ES-I3 (cell line): ENCODE results near the gene FOLR2.
"Not testable (repeated sequence)": the region's sequence is repeated elsewhere in the genome, so short reads cannot be mapped to it uniquely, and the experiment has no call there.

Experiments
- H3K36me3 ChIP-seq: 2 replicates; pipeline ENCODE4 v1.6.1; 2013; ENCODE audit warnings: mild to moderate bottlenecking, low read length, control low read depth, moderate library complexity; ENCODE audit not compliant: insufficient read depth
- H3K4me1 ChIP-seq: 2 replicates; pipeline ENCODE4 v1.6.1; 2013; ENCODE audit warnings: mild to moderate bottlenecking, control low read depth, low read length; ENCODE audit not compliant: insufficient read depth
- H3K9ac ChIP-seq: 2 replicates; pipeline ENCODE4 v1.6.1; 2013; ENCODE audit warnings: low read depth, mild to moderate bottlenecking, low read length, moderate library complexity
- H3K9me3 ChIP-seq: 2 replicates; pipeline ENCODE4 v1.6.1; 2013; ENCODE audit warnings: mild to moderate bottlenecking, low read length, moderate library complexity; ENCODE audit not compliant: control insufficient read depth, insufficient read depth

The FOLR2 gene

DNA sequence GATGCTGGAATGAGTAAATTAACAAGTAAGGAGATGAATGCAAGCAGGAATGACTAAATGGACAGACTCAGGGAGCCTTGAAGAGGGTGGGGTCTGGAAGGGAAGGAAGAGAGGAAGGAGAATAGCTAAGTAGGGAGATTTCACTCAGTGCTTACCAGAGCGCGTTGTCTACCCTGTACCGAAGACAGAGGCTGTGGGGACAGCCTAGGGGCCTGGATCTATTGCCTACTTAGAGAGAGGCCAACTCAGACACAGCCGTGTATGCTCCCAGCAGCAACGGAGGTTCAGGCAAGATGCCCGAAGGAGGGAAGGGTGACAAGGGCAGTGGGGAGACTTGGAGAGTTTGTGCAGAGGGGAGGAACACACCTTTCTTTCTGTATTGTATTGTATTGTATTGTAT, at the start of gene FOLR2:
Gene FOLR2 (plus strand): TSS at position 157 of the 400 bp plus-strand sequence. CDS start 1,791 bp downstream, outside the sequence.
- Histone ChIP-seq H3K9me3 (no peaks in the 10 kb centered on the region), H3K9ac (no peak within 1 kb of the TSS), H3K36me3 (no peaks in the 10 kb centered on the region), H3K4me1 (0 out of 2 replicates have a peak, but pooled peaks cover 2% of the 10 kb centered on the region)

- not testable (repeated sequence) for H3K9ac ChIP-seq, H3K9me3 ChIP-seq, H3K4me1 ChIP-seq, H3K36me3 ChIP-seq
Observed at GRCh38 chr11:72169046-72169555, 47.5 kb upstream of the FOLR2 start.

DNA sequence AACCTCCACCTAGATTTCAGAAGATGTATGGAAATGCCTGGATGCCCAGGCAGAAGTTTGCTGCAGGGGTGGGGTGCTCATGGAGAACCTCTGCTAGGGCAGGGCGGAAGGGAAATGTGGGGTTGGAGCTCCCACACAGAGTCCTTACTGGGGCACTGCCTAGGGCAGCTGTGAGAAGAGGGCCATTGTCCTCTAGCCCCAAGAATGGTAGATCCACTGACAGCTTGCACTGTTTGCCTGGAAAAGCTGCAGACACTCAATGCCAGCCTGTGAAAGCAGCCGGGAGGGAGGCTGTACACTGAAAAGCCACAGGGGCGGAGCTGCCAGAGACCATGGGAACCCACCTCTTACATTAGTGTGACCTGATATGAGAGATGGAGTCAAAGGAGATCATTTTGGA, 46.8 kb upstream of the FOLR2 start:
- not testable (repeated sequence) for H3K9ac ChIP-seq, H3K9me3 ChIP-seq, H3K36me3 ChIP-seq, H3K4me1 ChIP-seq

- H3K36me3 ChIP-seq, H3K4me1 ChIP-seq: not testable (repeated sequence)
Observed at GRCh38 chr11:72172043-72172442, 44.6 kb upstream of the FOLR2 start.

GRCh38 chr11:72173291-72173690, 43.3 kb upstream of the FOLR2 start:
- no peaks in the 10 kb centered on the region for H3K4me1 ChIP-seq
- no peaks in the 10 kb centered on the region for H3K9me3 ChIP-seq
- no peaks in the 10 kb centered on the region for H3K36me3 ChIP-seq

More at GRCh38 chr11:72172043-72172442, 44.6 kb upstream of the FOLR2 start:
- H3K9ac ChIP-seq, H3K9me3 ChIP-seq: not testable (repeated sequence)

DNA sequence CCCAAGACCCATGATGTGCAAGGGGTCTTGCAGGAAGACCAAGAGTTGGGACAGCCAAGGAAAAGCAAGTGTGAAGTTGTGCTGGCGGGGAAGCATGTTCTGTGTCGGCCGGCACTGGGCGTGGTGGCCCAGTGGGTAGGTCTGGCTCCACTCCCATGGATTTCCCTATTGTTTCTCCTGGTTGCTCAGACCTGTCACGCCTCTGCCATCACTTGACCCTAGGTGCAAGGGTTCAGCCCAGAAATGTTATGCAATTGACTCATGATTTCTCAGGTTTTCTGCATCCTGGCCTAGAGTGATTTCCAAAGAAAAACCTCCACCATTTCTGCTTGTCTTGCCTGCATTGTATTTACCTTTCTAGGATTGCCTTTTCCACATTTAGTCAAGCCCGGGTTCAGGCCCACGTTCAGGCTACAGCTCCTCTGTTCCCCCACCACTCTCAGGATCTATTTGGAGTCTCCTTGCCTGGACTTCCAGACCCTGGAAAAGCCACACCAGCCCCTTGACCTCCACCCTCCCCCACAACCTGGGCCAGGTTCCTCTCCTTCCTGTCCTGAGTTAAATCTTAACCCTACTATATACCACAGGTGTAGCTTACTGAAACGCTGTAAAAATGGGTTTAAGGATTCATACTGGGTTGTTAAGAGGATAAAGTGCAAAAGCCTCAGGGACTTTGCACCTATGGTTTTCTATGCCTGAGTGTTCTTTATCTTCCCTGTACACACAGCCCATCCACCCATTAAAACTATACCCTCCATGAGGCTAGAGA, 42.1 kb upstream of the FOLR2 start:
- Histone ChIP-seq H3K9me3 (no peaks in the 10 kb centered on the region), H3K4me1 (no peaks in the 10 kb centered on the region), H3K9ac (no peak overlapping the region), H3K36me3 (no peaks in the 10 kb centered on the region)

More at GRCh38 chr11:72173291-72173690, 43.3 kb upstream of the FOLR2 start:
- H3K9ac ChIP-seq: no peak overlapping the region

DNA sequence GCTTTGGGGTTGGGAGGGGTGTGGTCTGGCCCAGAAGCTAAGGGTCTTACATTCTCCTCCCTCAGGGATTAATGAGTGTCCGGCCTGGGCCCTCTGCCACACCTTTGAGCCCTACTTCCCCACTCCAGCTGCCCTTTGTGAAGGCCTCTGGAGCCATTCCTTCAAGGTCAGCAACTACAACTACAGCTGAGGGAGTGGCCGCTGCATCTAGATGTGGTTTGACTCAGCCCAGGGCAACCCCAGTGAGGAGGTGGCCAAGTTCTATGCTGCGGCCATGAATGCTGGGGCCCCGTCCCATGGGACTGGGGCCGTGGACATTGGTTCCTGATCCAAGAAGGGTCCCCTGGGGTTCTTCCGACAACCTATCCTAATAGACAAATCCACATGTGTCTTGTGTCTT, 38.9 kb upstream of the FOLR2 start:
- Histone ChIP-seq H3K4me1 (no peaks in the 10 kb centered on the region), H3K9ac (no peak overlapping the region), H3K36me3 (no peaks in the 10 kb centered on the region), H3K9me3 (no peaks in the 10 kb centered on the region)

DNA sequence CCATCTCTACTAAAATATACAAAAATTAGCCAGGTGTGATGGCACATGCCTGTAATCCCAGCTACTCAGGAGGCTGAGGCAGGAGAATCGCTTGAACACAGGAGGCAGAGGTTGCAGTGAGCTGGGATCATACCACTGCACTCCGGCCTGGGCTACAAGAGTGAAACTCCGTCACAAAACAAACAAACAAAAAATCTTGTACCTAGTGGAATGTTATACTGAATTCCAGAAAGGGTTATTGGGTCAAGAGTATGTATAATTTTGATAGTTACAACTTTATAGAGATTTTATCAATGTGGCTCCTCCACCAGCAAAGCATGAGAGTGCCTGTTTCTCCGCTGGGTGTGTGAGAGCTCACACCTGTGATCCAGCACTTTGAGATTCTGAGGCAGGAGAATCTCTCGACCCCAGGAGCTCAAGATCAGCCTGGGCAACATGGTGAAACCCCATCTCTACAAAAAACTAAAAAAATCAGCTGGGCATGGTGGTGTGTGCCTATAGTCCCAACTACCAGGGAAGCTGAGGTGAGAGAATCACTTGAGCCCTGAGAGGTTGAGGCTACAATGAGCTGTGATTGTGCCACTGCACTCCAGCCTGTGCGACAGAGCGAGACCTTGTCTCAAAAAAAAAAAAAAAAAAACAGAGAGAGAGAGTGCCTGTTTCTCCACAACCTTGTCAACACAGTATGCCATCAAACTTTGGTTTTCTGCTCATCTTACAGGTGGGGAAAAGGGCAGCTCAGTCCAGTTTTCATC, 37.4 kb upstream of the FOLR2 start:
- Histone ChIP-seq H3K9ac (no peak overlapping the region), H3K36me3 (no peaks in the 10 kb centered on the region), H3K4me1 (no peaks in the 10 kb centered on the region), H3K9me3 (no peaks in the 10 kb centered on the region)

DNA sequence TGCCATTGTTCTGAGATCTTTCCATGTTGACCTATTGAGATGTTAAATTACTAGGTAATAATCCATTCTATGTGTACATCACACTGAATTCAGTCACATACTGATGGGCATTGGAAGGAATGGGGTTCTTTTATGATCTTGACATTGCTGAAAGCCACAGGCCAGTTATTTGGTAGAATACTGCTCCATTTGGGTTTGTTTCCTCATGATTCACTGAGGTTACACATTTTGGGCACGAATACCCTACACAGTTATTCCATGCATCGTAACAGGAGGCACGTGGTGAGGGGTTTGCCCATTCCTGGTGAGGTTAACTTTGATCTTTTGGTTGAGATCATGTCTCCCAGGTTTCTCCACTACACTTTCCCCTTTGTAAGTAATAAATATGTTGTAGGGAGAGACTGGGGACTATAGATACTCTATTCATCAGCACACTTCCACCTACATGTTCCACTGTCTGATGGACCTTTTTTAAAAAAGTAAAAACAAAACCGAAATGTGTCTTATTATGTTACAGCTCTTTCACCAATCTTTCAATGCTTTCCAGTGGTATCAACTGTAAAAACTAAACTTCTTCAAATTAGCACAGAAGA, 36.7 kb upstream of the FOLR2 start:
- no peaks in the 10 kb centered on the region for H3K36me3 ChIP-seq
- H3K9me3 ChIP-seq: no peaks in the 10 kb centered on the region
- no peaks in the 10 kb centered on the region for H3K4me1 ChIP-seq
- no peak overlapping the region for H3K9ac ChIP-seq

- not testable (repeated sequence) for H3K4me1 ChIP-seq, H3K9ac ChIP-seq, H3K9me3 ChIP-seq, H3K36me3 ChIP-seq
Observed at GRCh38 chr11:72180892-72181552, 35.6 kb upstream of the FOLR2 start.

DNA sequence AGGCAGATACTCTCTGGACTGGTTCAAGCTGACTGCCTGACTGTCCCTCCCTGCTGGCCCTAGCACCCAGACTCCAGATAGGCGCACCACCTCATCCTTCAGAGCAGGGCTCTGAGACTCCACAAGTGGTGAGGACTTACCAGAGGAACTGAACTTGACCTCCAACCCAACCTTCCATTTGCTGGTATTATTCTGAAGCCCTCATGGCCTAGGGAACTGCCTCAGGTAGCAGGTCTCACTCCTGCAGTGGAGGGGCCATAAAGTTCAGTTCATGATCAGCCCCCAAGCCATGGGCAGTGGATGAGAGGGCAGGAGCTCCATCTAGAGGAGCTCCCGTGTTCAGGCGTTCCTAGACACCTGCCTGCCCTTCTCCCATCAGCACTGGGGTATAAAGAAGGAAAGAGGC, 35.0 kb upstream of the FOLR2 start:
- H3K9me3 ChIP-seq, H3K36me3 ChIP-seq, H3K9ac ChIP-seq, H3K4me1 ChIP-seq: not testable (repeated sequence)

- Histone ChIP-seq H3K9me3 (no peaks in the 10 kb centered on the region), H3K36me3 (no peaks in the 10 kb centered on the region; the same call in 1 of the 2 replicates), H3K4me1 (peaks cover 7% of the 10 kb centered on the region; the same call in 1 of the 2 replicates), H3K9ac (no peak overlapping the region)
Observed at GRCh38 chr11:72188267-72188666, 28.3 kb upstream of the FOLR2 start.

DNA sequence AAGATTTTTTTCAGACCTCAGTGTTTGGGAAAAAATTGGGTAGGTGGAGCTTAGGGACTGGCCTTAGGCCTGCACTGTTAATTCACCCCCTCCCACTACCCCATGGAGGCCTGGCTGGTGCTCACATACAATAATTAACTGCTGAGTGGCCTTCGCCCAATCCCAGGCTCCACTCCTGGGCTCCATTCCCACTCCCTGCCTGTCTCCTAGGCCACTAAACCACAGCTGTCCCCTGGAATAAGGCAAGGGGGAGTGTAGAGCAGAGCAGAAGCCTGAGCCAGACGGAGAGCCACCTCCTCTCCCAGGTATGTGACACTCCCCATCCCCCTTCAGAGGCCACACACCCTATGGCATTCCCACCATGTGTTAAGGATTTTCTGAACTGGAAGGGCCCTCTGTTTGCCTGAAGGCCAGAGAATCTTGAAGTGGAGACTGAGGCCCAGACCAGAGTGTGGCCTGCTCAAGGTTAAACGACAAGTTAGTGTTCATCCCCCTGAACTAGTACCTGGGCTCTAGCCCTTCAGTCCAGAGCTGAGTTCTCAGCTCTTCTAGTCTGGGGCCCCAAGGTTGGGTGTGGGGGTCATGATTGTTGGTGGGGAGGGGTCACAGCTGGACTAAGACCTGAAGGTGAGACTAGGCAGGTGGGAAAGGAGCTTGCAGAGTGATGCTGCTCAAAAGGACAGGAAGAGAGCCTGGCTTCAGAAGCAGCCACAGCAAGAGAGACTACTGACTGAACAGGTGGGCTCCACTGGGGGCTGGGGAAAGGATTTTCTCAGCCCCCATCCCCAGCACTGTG, 26.9 kb upstream of the FOLR2 start:
- no peaks in the 10 kb centered on the region; the same call in 1 of the 2 replicates for H3K36me3 ChIP-seq
- H3K9ac ChIP-seq: no peak overlapping the region
- peaks cover 7% of the 10 kb centered on the region; the same call in 1 of the 2 replicates for H3K4me1 ChIP-seq
- no peaks in the 10 kb centered on the region for H3K9me3 ChIP-seq
